ENCODE data around the gene FRA10AC1.
"Not testable (repeated sequence)": the region's sequence is repeated elsewhere in the genome, so short reads cannot be mapped to it uniquely, and the experiment has no call there.

The FRA10AC1 gene

GRCh38 chr10:93701866-93702209, 554 bp downstream of the FRA10AC1 start:
- DNase-seq: no peak

GRCh38 chr10:93697207-93697606, 5.2 kb downstream of the FRA10AC1 start:
- no peak for DNase-seq

GRCh38 chr10:93696582-93696981, 5.8 kb downstream of the FRA10AC1 start:
- not testable (repeated sequence) for DNase-seq

GRCh38 chr10:93695740-93696139, 6.7 kb downstream of the FRA10AC1 start:
- DNase-seq: peak; percentile 73

- no peak for DNase-seq
These were observed 14.7 kb downstream of the FRA10AC1 start for GRCh38 chr10:93687737-93688136.

GRCh38 chr10:93680412-93681047, 21.9 kb downstream of the FRA10AC1 start:
- DNase-seq: peak; percentile 7

- DNase-seq: no peak
These were observed 23.4 kb downstream of the FRA10AC1 start for GRCh38 chr10:93678805-93679587.

- no peak for DNase-seq
These were observed 24.0 kb downstream of the FRA10AC1 start for GRCh38 chr10:93678386-93678785.

GRCh38 chr10:93673791-93674190, 28.6 kb downstream of the FRA10AC1 start:
- DNase-seq: no peak

GRCh38 chr10:93672890-93673289, 29.5 kb downstream of the FRA10AC1 start:
- no peak for DNase-seq

GRCh38 chr10:93672022-93672678, 30.2 kb downstream of the FRA10AC1 start:
- DNase-seq: no peak

- no peak for DNase-seq
These were observed 31.4 kb downstream of the FRA10AC1 start for GRCh38 chr10:93671042-93671441.

GRCh38 chr10:93670372-93670771, 32.0 kb downstream of the FRA10AC1 start:
- DNase-seq: no peak

- no peak for DNase-seq
These were observed 34.6 kb downstream of the FRA10AC1 start for GRCh38 chr10:93667795-93668194.

GRCh38 chr10:93666030-93666429, 36.4 kb downstream of the FRA10AC1 start:
- DNase-seq: no peak

- no peak for DNase-seq
These were observed 44.6 kb downstream of the FRA10AC1 start for GRCh38 chr10:93657757-93658156.

GRCh38 chr10:93656155-93656554, 46.2 kb downstream of the FRA10AC1 start:
- DNase-seq: no peak

GRCh38 chr10:93654201-93654600, 48.2 kb downstream of the FRA10AC1 start:
- no peak for DNase-seq

- no peak for DNase-seq
These were observed 49.5 kb downstream of the FRA10AC1 start for GRCh38 chr10:93652857-93653256.

GRCh38 chr10:93639791-93640190, 62.6 kb downstream of the FRA10AC1 start:
- no peak for DNase-seq

GRCh38 chr10:93630625-93631557, 71.5 kb downstream of the FRA10AC1 start:
- DNase-seq: no peak

- DNase-seq: no peak
These were observed 72.6 kb downstream of the FRA10AC1 start for GRCh38 chr10:93629647-93630305.
